Suprapubic skin (tissue), 4 donors: Measurements from ENCODE around the gene MYO5A.

Source experiments
- CTCF ChIP-seq, 2 donors: fragments of 200-600 bp in 1 of 2; fragments of 450-650 bp in 1 of 2; sonication (generic) in 1 of 2; IDR thresholded peaks; one replicate each; pipeline ENCODE4 v1.5.1; 2016 to 2019; ENCODE audit warnings: antibody characterized with exemption in 2 of 2, mild to moderate bottlenecking in 1 of 2, moderate library complexity in 1 of 2
- EP300 ChIP-seq: sonication (generic); formaldehyde crosslinking; IDR thresholded peaks from one replicate; pipeline ENCODE4 v1.6.1; 2017; ENCODE audit warnings: antibody characterized with exemption
- POLR2AphosphoS5 ChIP-seq, 3 donors: sonication (generic); formaldehyde crosslinking; IDR thresholded peaks; one replicate each; pipeline ENCODE4 v1.6.1; 2017; ENCODE audit warnings: antibody characterized with exemption in 3 of 3

- TF ChIP-seq EP300 (no peak), CTCF (IDR thresholded peaks at IDR 0.05) (no peak), POLR2AphosphoS5 (IDR thresholded peaks at IDR 0.05) (no peak)
These were observed 121.3 kb downstream of the MYO5A start for GRCh38 chr15:52407374-52407773.
